NCI-H774 (cell line): ENCODE data around the gene TOR2A.

Source experiments
- DNase-seq: peaks from one replicate; lab custom pipeline; 2025; lab: John Stamatoyannopoulos, UW

TOR2A gene

GRCh38 chr9:127698985-127699670, 36.0 kb downstream of the TOR2A start:
- peak; percentile 74 for DNase-seq

GRCh38 chr9:127698386-127698785, 36.7 kb downstream of the TOR2A start:
- DNase-seq: no peak

GRCh38 chr9:127697575-127697974, 37.5 kb downstream of the TOR2A start:
- DNase-seq: no peak

- no peak for DNase-seq
Observed at GRCh38 chr9:127694890-127695720, 40.0 kb downstream of the TOR2A start.

GRCh38 chr9:127693697-127694096, 41.4 kb downstream of the TOR2A start:
- DNase-seq: no peak

- DNase-seq: no peak
Observed at GRCh38 chr9:127693143-127693542, 42.0 kb downstream of the TOR2A start.

- no peak for DNase-seq
Observed at GRCh38 chr9:127692071-127692470, 43.0 kb downstream of the TOR2A start.

- DNase-seq: no peak
Observed at GRCh38 chr9:127690735-127691134, 44.4 kb downstream of the TOR2A start.

GRCh38 chr9:127689329-127690000, 45.6 kb downstream of the TOR2A start:
- DNase-seq: no peak

GRCh38 chr9:127686461-127687393, 48.4 kb downstream of the TOR2A start:
- DNase-seq: peak; percentile 7

GRCh38 chr9:127684576-127684975, 50.5 kb downstream of the TOR2A start:
- no peak for DNase-seq

- no peak for DNase-seq
Observed at GRCh38 chr9:127683723-127684122, 51.4 kb downstream of the TOR2A start.

GRCh38 chr9:127682351-127683136, 52.5 kb downstream of the TOR2A start:
- no peak for DNase-seq
